K562 (cell line): ENCODE results near the gene VSTM5. TPM values are rescaled to one million over a fixed set of nuclear protein-coding genes. Genes with fewer than 3 reads are reported as not detected.

Experiments used
- ARID4B ChIP-seq: sonication (generic); formaldehyde crosslinking; IDR thresholded peaks from 2 replicates; pipeline ENCODE4 v1.8.0; 2022; ENCODE audit warnings: mild to moderate bottlenecking, missing genetic modification reagents
- BMI1 ChIP-seq: fragments of 150-350 bp; IDR thresholded peaks from 2 replicates; pipeline ENCODE4 v1.6.1; 2014; ENCODE audit warnings: low read length
- COPS2 ChIP-seq: fragments of 450-650 bp; conservative IDR thresholded peaks from 2 replicates; pipeline ENCODE4 v1.6.1; 2016; ENCODE audit warnings: mild to moderate bottlenecking, moderate library complexity
- HCFC1 ChIP-seq: IDR thresholded peaks from 2 replicates; pipeline ENCODE4 v1.6.1; 2012; ENCODE audit warnings: low read depth, low read length, improper control_type of control experiment
- IFI16 ChIP-seq: fragments of 250-450 bp; sonication (Bioruptor Pico); IDR thresholded peaks from 2 replicates; pipeline ENCODE4 v2.1.2; 2022; ENCODE audit warnings: mild to moderate bottlenecking, inconsistent platforms
- NFRKB ChIP-seq: fragments of 450-650 bp; IDR thresholded peaks from 2 replicates; pipeline ENCODE4 v1.6.1; 2016; ENCODE audit warnings: low read depth
- PATZ1 ChIP-seq: fragments of 250-450 bp; sonication (Bioruptor Pico); IDR thresholded peaks from 2 replicates; pipeline ENCODE4 v1.5.0; 2020; ENCODE audit warnings: mild to moderate bottlenecking, borderline replicate concordance
- SMAD3 ChIP-seq: fragments of 450-650 bp; formaldehyde crosslinking; conservative IDR thresholded peaks from 2 replicates; pipeline ENCODE4 v1.4.0; 2020; ENCODE audit warnings: mild to moderate bottlenecking
- SRSF9 ChIP-seq: fragments of 200-400 bp; formaldehyde crosslinking; IDR thresholded peaks from 2 replicates; pipeline ENCODE4 v1.6.1; 2017; ENCODE audit warnings: low read depth, low read length, borderline replicate concordance
- TSHZ1 ChIP-seq: fragments of 250-450 bp; sonication (Bioruptor Pico); IDR thresholded peaks from 2 replicates; pipeline ENCODE4 v1.4.0; 2020; ENCODE audit warnings: mild to moderate bottlenecking, moderate library complexity
- ZBTB8A ChIP-seq: fragments of 450-650 bp; IDR thresholded peaks from 2 replicates; pipeline ENCODE4 v1.6.1; 2018; ENCODE audit warnings: mild to moderate bottlenecking, moderate library complexity; ENCODE audit not compliant: partially characterized antibody
- ZNF274 ChIP-seq: IDR thresholded peaks from 2 replicates; pipeline ENCODE4 v1.6.1; 2011; ENCODE audit warnings: low read depth, mild to moderate bottlenecking, low read length, moderate library complexity, borderline replicate concordance
- ZNF280A ChIP-seq: fragments of 450-650 bp; IDR thresholded peaks from 2 replicates; pipeline ENCODE4 v1.6.1; 2018; ENCODE audit warnings: mild to moderate bottlenecking, low read depth; ENCODE audit not compliant: partially characterized antibody
- ZNF311 ChIP-seq: fragments of 250-450 bp; sonication (Bioruptor Pico); IDR thresholded peaks from 2 replicates; pipeline ENCODE4 v1.4.0; 2020; ENCODE audit warnings: mild to moderate bottlenecking, moderate library complexity
- ZNF384 ChIP-seq: IDR thresholded peaks from 2 replicates; pipeline ENCODE4 v1.6.1; 2012; ENCODE audit warnings: low read depth, low read length, improper control_type of control experiment
- polyA plus RNA-seq, 8 experiments: library from polyadenylated mRNA; depleted of rRNA in 4 of 8; stranded (reverse) in 5 of 8; unstranded in 3 of 8; fragments of >200 nt; fragmentation: Nextera tagmentation in 2 of 8; fragmentation: Illumina TruSeq in 1 of 8; extraction: Ambion mirVana in 2 of 8; extraction: Trizol in 1 of 8; gene quantifications; 2 replicates each; pipeline versions ENCODE4 v1.2.1 to v1.2.3, GENCODE V29; 2011 to 2014; ENCODE audit warnings: inconsistent platforms in 1 of 8, missing spikeins in 1 of 8
- total RNA-seq, 7 experiments: library from RNA; depleted of rRNA in 6 of 7; stranded (reverse); fragments of >200 nt in 6 of 7; fragmentation: Illumina TruSeq in 2 of 7; extraction: Trizol in 2 of 7; gene quantifications; 2 replicates each; pipeline versions ENCODE4 v1.2.1 to v1.2.3, GENCODE V29; 2011 to 2021; ENCODE audit warnings: low replicate concordance in 1 of 7

Gene VSTM5
- total and polyA plus RNA-seq, 9 of the 15 experiments (the other 6 are each of a cell fraction or from before 2014, with no cell fraction given), result 0.01 TPM; not detected in 8

GRCh38 chr11:93784145-93784934 is 66.1 kb downstream of the VSTM5 start, which contains the start of gene MED17 (continued):
- no peak for TF ChIP-seq ZNF280A
- no peak for TF ChIP-seq TSHZ1 (CRISPR knock-in tag)
- no peak for TF ChIP-seq BMI1
- TF ChIP-seq ZNF384, result no peak
- no peak for TF ChIP-seq PATZ1 (CRISPR knock-in tag)
- TF ChIP-seq SRSF9, result no peak
- no peak for TF ChIP-seq ZNF274
- peak; percentile 58 for TF ChIP-seq HCFC1
- no peak for TF ChIP-seq ZNF311 (CRISPR knock-in tag)
- TF ChIP-seq IFI16 (CRISPR knock-in tag), result no peak
- TF ChIP-seq ZBTB8A, result no peak
- no peak for TF ChIP-seq SMAD3 (CRISPR knock-in tag)
- TF ChIP-seq COPS2, result no peak
- peak; percentile 47; the same call in 1 of the 2 replicates for TF ChIP-seq NFRKB
- peak; percentile 82 for TF ChIP-seq ARID4B (CRISPR knock-in tag)
